HepG2 (cell line): ENCODE measurements around the gene SPATA13. TPM values are rescaled to one million over a fixed set of nuclear protein-coding genes. Genes with fewer than 3 reads are reported as not detected.

Source experiments
- AFF4 ChIP-seq: sonication (generic); formaldehyde crosslinking; IDR thresholded peaks from 2 replicates; pipeline ENCODE4 v1.4.0; 2020; ENCODE audit warnings: missing genetic modification reagents
- BORCS8-MEF2B ChIP-seq: sonication (generic); formaldehyde crosslinking; IDR thresholded peaks from 2 replicates; pipeline ENCODE4 v1.8.0; 2022; ENCODE audit warnings: mild to moderate bottlenecking, missing genetic modification reagents
- HNF4A ChIP-seq: sonication (generic); formaldehyde crosslinking; IDR thresholded peaks from 2 replicates; pipeline ENCODE4 v1.4.0; 2020; ENCODE audit warnings: missing genetic modification reagents
- NFRKB ChIP-seq: fragments of 450-650 bp; IDR thresholded peaks from 2 replicates; pipeline ENCODE4 v1.6.1; 2017
- TGIF2 ChIP-seq: IDR thresholded peaks from 2 replicates; pipeline ENCODE4 v1.6.1; 2016; ENCODE audit warnings: control low read depth, missing compliant biosample characterization
- THRA ChIP-seq: sonication (generic); formaldehyde crosslinking; IDR thresholded peaks from 2 replicates; pipeline ENCODE4 v1.4.0; 2020; ENCODE audit warnings: missing genetic modification reagents, borderline replicate concordance
- U2AF1 ChIP-seq: fragments of 200-400 bp; formaldehyde crosslinking; optimal IDR thresholded peaks from 2 replicates; pipeline ENCODE3; 2017; ENCODE audit warnings: mild to moderate bottlenecking, low read depth, low read length
- ZBTB20 ChIP-seq: sonication (generic); formaldehyde crosslinking; IDR thresholded peaks from 2 replicates; pipeline ENCODE4 v1.8.1; 2023; ENCODE audit warnings: missing genetic modification reagents, low read depth, mild to moderate bottlenecking, borderline replicate concordance
- ZBTB39 ChIP-seq: sonication (generic); formaldehyde crosslinking; IDR thresholded peaks from 2 replicates; pipeline ENCODE4 v1.5.0; 2020; ENCODE audit warnings: missing genetic modification reagents
- ZKSCAN5 ChIP-seq: sonication (generic); formaldehyde crosslinking; IDR thresholded peaks from 2 replicates; pipeline ENCODE4 v1.5.1; 2020; ENCODE audit warnings: mild to moderate bottlenecking, missing genetic modification reagents
- polyA plus RNA-seq, 8 experiments: library from polyadenylated mRNA; depleted of rRNA in 3 of 8; stranded (reverse) in 7 of 8; unstranded in 1 of 8; fragments of >200 nt; fragmentation: Illumina TruSeq in 4 of 8; extraction: Trizol in 4 of 8; gene quantifications; 2 replicates each; pipeline versions ENCODE4 v1.2.1 to v1.2.3, GENCODE V29; 2011 to 2016; ENCODE audit warnings: low read depth in 4 of 8, missing spikeins in 1 of 8, mixed read lengths in 1 of 8; ENCODE audit not compliant: insufficient read depth in 1 of 8
- total RNA-seq, 5 experiments: library from RNA; depleted of rRNA; stranded (reverse); fragments of >200 nt; fragmentation: Illumina TruSeq; extraction: Trizol; gene quantifications; 2 replicates each; pipeline ENCODE4 v1.2.3, GENCODE V29; 2016; ENCODE audit warnings: low read depth in 1 of 5
- TF ChIP-seq, protein P1 (sequence below): sonication (generic); formaldehyde crosslinking; IDR thresholded peaks from 2 replicates; pipeline ENCODE4 v1.5.1; 2020; ENCODE audit warnings: mild to moderate bottlenecking, missing genetic modification reagents
- TF ChIP-seq, protein P2 (sequence below): IDR thresholded peaks from 2 replicates; pipeline ENCODE4 v1.6.1; 2016; ENCODE audit warnings: low read depth
- TF ChIP-seq, protein P3 (sequence below): sonication (generic); formaldehyde crosslinking; IDR thresholded peaks from 2 replicates; pipeline ENCODE4 v1.5.0; 2020; ENCODE audit warnings: mild to moderate bottlenecking, missing genetic modification reagents

The SPATA13 gene
- total and polyA plus RNA-seq, 2 of the 13 experiments (the other 11 are each of a cell fraction or from before 2014, with no cell fraction given): 11.3 to 14.2 TPM

DNA sequence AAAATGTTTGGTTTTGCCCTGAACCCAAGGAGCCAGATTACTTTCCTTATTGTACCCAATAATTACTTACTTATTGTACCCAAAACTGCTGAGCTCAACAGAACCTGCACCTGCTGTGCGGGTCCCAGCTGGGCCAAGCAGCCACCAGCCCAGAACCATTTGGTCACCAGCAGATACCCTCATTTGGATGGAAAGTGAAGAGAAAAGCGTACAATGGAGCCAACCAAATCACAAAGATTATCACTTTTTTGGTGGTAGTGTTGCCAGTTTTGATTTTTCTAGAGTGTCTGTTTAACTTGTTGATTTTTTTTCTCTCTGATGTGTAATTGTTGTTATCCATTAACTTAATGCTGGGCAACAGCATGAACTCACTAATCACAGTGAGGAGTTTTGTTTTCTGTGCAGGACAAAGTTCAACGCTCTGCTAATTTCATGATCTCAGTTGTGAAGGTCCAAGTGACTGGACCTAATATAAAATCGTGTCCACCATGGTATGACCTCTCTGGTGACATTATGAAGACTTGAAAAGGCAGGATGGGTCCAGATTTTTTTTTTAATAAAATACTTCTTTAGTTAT, 23.8 kb downstream of the SPATA13 start (continued):
- TF ChIP-seq, protein P1, sequence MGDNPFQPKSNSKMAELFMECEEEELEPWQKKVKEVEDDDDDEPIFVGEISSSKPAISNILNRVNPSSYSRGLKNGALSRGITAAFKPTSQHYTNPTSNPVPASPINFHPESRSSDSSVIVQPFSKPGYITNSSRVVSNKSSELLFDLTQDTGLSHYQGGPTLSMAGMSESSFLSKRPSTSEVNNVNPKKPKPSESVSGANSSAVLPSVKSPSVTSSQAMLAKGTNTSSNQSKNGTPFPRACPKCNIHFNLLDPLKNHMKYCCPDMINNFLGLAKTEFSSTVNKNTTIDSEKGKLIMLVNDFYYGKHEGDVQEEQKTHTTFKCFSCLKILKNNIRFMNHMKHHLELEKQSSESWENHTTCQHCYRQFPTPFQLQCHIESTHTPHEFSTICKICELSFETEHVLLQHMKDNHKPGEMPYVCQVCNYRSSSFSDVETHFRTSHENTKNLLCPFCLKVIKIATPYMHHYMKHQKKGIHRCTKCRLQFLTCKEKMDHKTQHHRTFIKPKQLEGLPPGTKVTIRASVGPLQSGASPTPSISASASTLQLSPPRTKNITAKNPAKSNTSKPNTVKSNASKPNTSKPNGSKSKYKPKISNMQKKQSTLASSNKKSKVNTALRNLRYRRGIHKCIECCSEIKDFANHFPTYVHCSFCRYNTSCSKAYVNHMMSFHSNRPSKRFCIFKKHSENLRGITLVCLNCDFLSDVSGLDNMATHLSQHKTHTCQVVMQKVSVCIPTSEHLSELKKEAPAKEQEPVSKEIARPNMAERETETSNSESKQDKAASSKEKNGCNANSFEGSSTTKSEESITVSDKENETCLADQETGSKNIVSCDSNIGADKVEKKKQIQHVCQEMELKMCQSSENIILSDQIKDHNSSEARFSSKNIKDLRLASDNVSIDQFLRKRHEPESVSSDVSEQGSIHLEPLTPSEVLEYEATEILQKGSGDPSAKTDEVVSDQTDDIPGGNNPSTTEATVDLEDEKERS (CRISPR knock-in tag): no peak
- TF ChIP-seq ZBTB20 (CRISPR knock-in tag): no peak
- TF ChIP-seq, protein P2, sequence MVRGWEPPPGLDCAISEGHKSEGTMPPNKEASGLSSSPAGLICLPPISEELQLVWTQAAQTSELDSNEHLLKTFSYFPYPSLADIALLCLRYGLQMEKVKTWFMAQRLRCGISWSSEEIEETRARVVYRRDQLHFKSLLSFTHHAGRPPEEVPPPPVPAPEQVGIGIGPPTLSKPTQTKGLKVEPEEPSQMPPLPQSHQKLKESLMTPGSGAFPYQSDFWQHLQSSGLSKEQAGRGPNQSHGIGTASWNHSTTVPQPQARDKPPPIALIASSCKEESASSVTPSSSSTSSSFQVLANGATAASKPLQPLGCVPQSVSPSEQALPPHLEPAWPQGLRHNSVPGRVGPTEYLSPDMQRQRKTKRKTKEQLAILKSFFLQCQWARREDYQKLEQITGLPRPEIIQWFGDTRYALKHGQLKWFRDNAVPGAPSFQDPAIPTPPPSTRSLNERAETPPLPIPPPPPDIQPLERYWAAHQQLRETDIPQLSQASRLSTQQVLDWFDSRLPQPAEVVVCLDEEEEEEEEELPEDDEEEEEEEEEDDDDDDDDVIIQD (CRISPR knock-in tag): peak; percentile 40; the same call in 1 of the 2 replicates
- TF ChIP-seq BORCS8-MEF2B (CRISPR knock-in tag): no peak
- peak; percentile 64; the same call in 1 of the 2 replicates for TF ChIP-seq THRA
- TF ChIP-seq HNF4A: peak; percentile 84
- no peak for TF ChIP-seq U2AF1
- no peak for TF ChIP-seq ZBTB39
- no peak for TF ChIP-seq AFF4 (CRISPR knock-in tag)
- TF ChIP-seq TGIF2 (CRISPR knock-in tag): no peak
- TF ChIP-seq, protein P3, sequence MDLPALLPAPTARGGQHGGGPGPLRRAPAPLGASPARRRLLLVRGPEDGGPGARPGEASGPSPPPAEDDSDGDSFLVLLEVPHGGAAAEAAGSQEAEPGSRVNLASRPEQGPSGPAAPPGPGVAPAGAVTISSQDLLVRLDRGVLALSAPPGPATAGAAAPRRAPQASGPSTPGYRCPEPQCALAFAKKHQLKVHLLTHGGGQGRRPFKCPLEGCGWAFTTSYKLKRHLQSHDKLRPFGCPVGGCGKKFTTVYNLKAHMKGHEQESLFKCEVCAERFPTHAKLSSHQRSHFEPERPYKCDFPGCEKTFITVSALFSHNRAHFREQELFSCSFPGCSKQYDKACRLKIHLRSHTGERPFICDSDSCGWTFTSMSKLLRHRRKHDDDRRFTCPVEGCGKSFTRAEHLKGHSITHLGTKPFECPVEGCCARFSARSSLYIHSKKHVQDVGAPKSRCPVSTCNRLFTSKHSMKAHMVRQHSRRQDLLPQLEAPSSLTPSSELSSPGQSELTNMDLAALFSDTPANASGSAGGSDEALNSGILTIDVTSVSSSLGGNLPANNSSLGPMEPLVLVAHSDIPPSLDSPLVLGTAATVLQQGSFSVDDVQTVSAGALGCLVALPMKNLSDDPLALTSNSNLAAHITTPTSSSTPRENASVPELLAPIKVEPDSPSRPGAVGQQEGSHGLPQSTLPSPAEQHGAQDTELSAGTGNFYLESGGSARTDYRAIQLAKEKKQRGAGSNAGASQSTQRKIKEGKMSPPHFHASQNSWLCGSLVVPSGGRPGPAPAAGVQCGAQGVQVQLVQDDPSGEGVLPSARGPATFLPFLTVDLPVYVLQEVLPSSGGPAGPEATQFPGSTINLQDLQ (CRISPR knock-in tag): no peak
- no peak for TF ChIP-seq NFRKB
- TF ChIP-seq ZKSCAN5: no peak
